Erythroblast (primary cell): Measurements from ENCODE around the gene GGT7.

ENCODE experiments used
- GATA1 ChIP-seq: IDR thresholded peaks from 2 replicates; pipeline ENCODE4 v1.6.1; 2011; ENCODE audit warnings: low read depth, mild to moderate bottlenecking, control low read depth, low read length, moderate library complexity
- POLR2A ChIP-seq: IDR thresholded peaks from 2 replicates; pipeline ENCODE4 v1.6.1; 2011; ENCODE audit warnings: mild to moderate bottlenecking, low read length

DNA sequence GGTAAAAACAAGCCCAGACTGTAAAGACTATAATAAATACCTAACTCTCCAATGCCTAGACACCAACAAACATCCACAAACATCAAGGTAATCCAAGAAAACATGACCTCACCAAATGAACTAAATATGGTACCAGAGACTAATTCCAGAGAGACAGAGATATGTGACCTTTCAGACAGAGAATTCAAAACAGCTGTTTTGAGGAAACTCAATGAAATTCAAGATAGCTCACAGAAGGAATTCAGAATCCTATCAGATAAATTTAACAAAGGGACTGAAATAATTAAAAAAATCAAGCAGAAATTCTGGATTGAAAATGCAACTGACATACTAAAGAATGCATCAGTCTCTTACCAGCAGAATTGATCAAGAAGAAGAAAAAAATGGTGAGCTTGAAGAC, 73.8 kb downstream of the GGT7 start:
- TF ChIP-seq POLR2A (no peak), GATA1 (no peak)
